Hepatocyte (in vitro differentiated cells): ENCODE results near the gene PTPRN2. TPM values are rescaled to one million over a fixed set of nuclear protein-coding genes. Genes with fewer than 3 reads are reported as not detected.
A peak's percentile ranks its signal among the peaks of the same experiment; 100 is the strongest.

ENCODE experiments used
- DNase-seq: peaks from one replicate; pipeline ENCODE4 v3.0.0-alpha.2; 2016; ENCODE audit warnings: low spot score
- H2AFZ ChIP-seq: fragments of 200-600 bp; sonication (generic); 2 replicates; pipeline ENCODE4 v1.6.0; 2016; ENCODE audit warnings: antibody characterized with exemption, mild to moderate bottlenecking
- H3K27ac ChIP-seq: fragments of 200-600 bp; sonication (generic); 2 replicates; pipeline ENCODE4 v1.5.1; 2016; ENCODE audit warnings: mild to moderate bottlenecking
- H3K27me3 ChIP-seq: fragments of 200-600 bp; sonication (generic); 2 replicates; pipeline ENCODE4 v1.6.1; 2016
- H3K36me3 ChIP-seq: fragments of 200-600 bp; sonication (generic); replicated peaks from 2 replicates; pipeline ENCODE4 v1.5.1; 2016; ENCODE audit warnings: low read depth; ENCODE audit not compliant: insufficient read depth
- H3K4me1 ChIP-seq: fragments of 200-600 bp; sonication (generic); 2 replicates; pipeline ENCODE4 v1.5.1; 2016; ENCODE audit warnings: mild to moderate bottlenecking, moderate library complexity; ENCODE audit not compliant: insufficient read depth
- H3K4me2 ChIP-seq: fragments of 200-600 bp; sonication (generic); 2 replicates; pipeline ENCODE4 v1.6.0; 2016
- H3K4me3 ChIP-seq: fragments of 200-600 bp; sonication (generic); 2 replicates; pipeline ENCODE4 v1.5.1; 2016; ENCODE audit warnings: mild to moderate bottlenecking
- H3K79me2 ChIP-seq: fragments of 200-600 bp; sonication (generic); 2 replicates; pipeline ENCODE4 v1.6.0; 2017; ENCODE audit warnings: mild to moderate bottlenecking
- H3K9me2 ChIP-seq: fragments of 200-600 bp; sonication (generic); replicated peaks from 2 replicates; pipeline ENCODE4 v1.6.0; 2017; ENCODE audit warnings: mild to moderate bottlenecking; ENCODE audit not compliant: insufficient read depth
- H3K9me3 ChIP-seq: fragments of 200-600 bp; sonication (generic); 2 replicates; pipeline ENCODE4 v1.5.1; 2016; ENCODE audit warnings: low read depth, mild to moderate bottlenecking
- H4K20me1 ChIP-seq: fragments of 200-600 bp; sonication (generic); 2 replicates; pipeline ENCODE4 v1.6.0; 2016; ENCODE audit warnings: mild to moderate bottlenecking; ENCODE audit not compliant: insufficient read depth, poor library complexity, severe bottlenecking
- EZH2 ChIP-seq: fragments of 200-600 bp; sonication (generic); IDR thresholded peaks from 2 replicates; pipeline ENCODE4 v1.6.1; 2016; ENCODE audit warnings: antibody characterized with exemption, mild to moderate bottlenecking, borderline replicate concordance
- EZH2phosphoT487 ChIP-seq: fragments of 200-600 bp; sonication (generic); IDR thresholded peaks from one replicate; pipeline ENCODE4 v1.6.1; 2018; ENCODE audit warnings: antibody characterized with exemption, mild to moderate bottlenecking, low read depth, moderate library complexity; ENCODE audit not compliant: unreplicated experiment, severe bottlenecking
- WGBS: methylation state at CpG from one replicate; pipeline ENCODE4 v1.1.6; 2016; ENCODE audit warnings: low lambda C conversion rate; ENCODE audit errors: missing lambda C conversion rate; 5-methylcytosine and 5-hydroxymethylcytosine counted together
- polyA plus RNA-seq: library from polyadenylated mRNA; unstranded; fragments of >200 nt; fragmentation: Nextera tagmentation; extraction: Ambion mirVana; gene quantifications from 2 replicates; pipeline ENCODE4 v1.2.1, GENCODE V29; 2016
- total RNA-seq: library from RNA; depleted of rRNA; stranded (reverse); fragments of >200 nt; gene quantifications from 2 replicates; pipeline ENCODE4 v1.2.3, GENCODE V29; 2014
- TF ChIP-seq, protein P1 (sequence below): fragments of 200-600 bp; sonication (generic); IDR thresholded peaks from 2 replicates; pipeline ENCODE4 v1.5.1; 2016; ENCODE audit warnings: antibody characterized with exemption, mild to moderate bottlenecking; ENCODE audit not compliant: poor library complexity

PTPRN2 gene
- total and polyA plus RNA-seq, 2 experiments from 2014 or later, result 2.1 to 3.3 TPM

DNA sequence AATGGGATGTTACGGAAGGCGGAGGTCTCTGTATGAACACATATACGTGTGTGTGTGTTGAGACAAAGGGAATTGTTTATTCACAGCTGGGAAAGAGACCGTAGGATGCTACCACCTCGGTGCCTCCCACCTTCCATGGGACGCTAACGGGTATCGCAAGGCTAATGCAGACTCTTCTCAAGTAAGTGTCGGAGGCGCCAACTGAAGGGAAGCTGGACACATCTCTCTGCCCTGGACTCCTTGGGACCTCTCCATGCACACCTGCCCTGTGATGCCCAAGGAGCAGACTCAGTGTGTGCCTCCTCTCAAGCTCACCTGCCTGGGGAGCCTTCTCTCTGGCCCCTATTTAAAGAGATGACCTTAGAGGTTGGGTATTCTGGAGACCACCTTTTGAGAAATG lies 1020.0 kb downstream of the PTPRN2 start:
- Histone ChIP-seq H3K79me2 (no peaks in the 10 kb centered on the region), H4K20me1 (no peaks in the 10 kb centered on the region), H2AFZ (no peak overlapping the region), H3K27ac (no peak overlapping the region), H3K27me3 (no peaks in the 10 kb centered on the region), H3K4me2 (peak overlapping the region; percentile 86), H3K36me3 (no peaks in the 10 kb centered on the region), H3K4me1 (no peaks in the 10 kb centered on the region), H3K4me3 (no peak overlapping the region), H3K9me2 (no peaks in the 10 kb centered on the region), H3K9me3 (no peaks in the 10 kb centered on the region)
- 96% methylated on average over 10 of the region's 10 CpGs for WGBS
- TF ChIP-seq, protein P1, sequence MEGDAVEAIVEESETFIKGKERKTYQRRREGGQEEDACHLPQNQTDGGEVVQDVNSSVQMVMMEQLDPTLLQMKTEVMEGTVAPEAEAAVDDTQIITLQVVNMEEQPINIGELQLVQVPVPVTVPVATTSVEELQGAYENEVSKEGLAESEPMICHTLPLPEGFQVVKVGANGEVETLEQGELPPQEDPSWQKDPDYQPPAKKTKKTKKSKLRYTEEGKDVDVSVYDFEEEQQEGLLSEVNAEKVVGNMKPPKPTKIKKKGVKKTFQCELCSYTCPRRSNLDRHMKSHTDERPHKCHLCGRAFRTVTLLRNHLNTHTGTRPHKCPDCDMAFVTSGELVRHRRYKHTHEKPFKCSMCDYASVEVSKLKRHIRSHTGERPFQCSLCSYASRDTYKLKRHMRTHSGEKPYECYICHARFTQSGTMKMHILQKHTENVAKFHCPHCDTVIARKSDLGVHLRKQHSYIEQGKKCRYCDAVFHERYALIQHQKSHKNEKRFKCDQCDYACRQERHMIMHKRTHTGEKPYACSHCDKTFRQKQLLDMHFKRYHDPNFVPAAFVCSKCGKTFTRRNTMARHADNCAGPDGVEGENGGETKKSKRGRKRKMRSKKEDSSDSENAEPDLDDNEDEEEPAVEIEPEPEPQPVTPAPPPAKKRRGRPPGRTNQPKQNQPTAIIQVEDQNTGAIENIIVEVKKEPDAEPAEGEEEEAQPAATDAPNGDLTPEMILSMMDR, result no peak
- TF ChIP-seq EZH2phosphoT487 (no peak), EZH2 (no peak)
- no peak for DNase-seq

DNA sequence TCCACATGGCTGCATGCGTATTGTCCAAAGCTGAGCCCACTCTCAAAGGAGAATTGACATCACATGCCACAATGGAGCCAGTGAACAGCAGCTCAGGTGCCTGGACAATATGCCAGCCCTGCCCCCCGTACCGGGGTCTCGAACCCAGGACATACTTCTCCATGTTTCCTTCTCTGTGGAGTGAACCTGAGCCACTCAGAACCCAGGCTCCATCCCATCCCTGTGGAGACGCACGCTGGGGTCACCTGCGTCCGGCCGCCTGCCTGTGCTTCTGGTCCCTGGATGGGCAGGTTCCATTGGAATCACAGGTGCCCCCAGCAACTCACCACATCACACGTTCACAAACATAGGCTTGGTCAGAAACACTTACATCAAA lies 1021.0 kb downstream of the PTPRN2 start:
- no peaks in the 10 kb centered on the region for H4K20me1 ChIP-seq
- DNase-seq, result no peak
- H3K36me3 ChIP-seq, result no peaks in the 10 kb centered on the region
- no peak overlapping the region for H2AFZ ChIP-seq
- no peak overlapping the region for H3K4me3 ChIP-seq
- WGBS, result 95% methylated on average over 10 of the region's 10 CpGs
- no peak overlapping the region for H3K27ac ChIP-seq
- H3K27me3 ChIP-seq, result no peaks in the 10 kb centered on the region
- H3K4me1 ChIP-seq, result no peaks in the 10 kb centered on the region
- no peaks in the 10 kb centered on the region for H3K79me2 ChIP-seq
- no peak overlapping the region for H3K4me2 ChIP-seq
- no peaks in the 10 kb centered on the region for H3K9me2 ChIP-seq
- TF ChIP-seq EZH2 (no peak), EZH2phosphoT487 (no peak)
- TF ChIP-seq, protein P1, result no peak
- no peaks in the 10 kb centered on the region for H3K9me3 ChIP-seq

DNA sequence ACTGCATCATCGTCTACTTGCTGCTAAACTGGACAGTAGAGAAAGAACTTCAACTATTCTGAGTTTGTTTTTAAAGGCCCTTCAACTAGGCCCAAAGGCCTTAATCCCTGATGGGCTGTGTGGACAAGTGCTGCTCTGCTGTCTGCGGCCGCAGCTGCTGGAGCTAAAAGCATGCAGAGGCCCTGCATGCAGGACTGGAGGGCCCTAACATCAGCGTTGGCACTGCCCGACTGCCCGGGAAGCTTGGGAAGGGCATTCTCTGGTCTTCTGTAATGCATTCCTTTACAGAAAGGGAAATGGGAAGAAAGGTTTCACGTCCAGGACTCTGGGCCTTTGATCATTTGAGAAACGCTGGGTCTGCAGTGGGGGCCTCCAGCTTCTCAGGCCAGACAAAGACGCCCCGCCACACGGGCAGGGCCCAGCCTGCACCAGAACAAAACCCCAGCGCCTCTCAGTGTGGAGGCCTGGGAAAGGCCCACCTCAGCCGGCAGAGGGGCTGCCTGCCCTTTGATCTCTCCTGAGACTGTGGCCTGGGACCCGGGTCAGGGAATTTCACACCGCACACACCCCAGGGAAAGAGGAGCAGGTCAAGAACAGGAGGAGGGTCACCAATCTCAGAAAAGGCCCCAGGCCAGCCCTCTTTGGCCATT lies 1021.5 kb downstream of the PTPRN2 start:
- Histone ChIP-seq H4K20me1 (no peaks in the 10 kb centered on the region), H3K4me3 (no peak overlapping the region), H3K36me3 (no peaks in the 10 kb centered on the region), H3K27me3 (no peaks in the 10 kb centered on the region), H3K9me2 (no peaks in the 10 kb centered on the region), H3K79me2 (no peaks in the 10 kb centered on the region), H3K27ac (no peak overlapping the region), H2AFZ (no peak overlapping the region), H3K4me2 (no peak overlapping the region), H3K9me3 (no peaks in the 10 kb centered on the region), H3K4me1 (no peaks in the 10 kb centered on the region)
- no peak for DNase-seq
- TF ChIP-seq EZH2 (no peak), EZH2phosphoT487 (no peak)
- TF ChIP-seq, protein P1, result no peak
- WGBS, result 87% methylated on average over 15 of the region's 15 CpGs
